A549 (cell line): ENCODE results near the gene EXOSC5.
"Not testable (repeated sequence)": the region's sequence is repeated elsewhere in the genome, so short reads cannot be mapped to it uniquely, and the experiment has no call there.

Experiments
- TF ChIP-seq, protein P1 (sequence below): fragments of >200 bp; sonication (Bioruptor Twin); formaldehyde crosslinking; IDR thresholded peaks from 3 replicates; pipeline ENCODE4 v1.5.1; 2016
- TF ChIP-seq, protein P2 (sequence below): fragments of 250-450 bp; sonication (Bioruptor Pico); IDR thresholded peaks from 2 replicates; pipeline ENCODE4 v1.5.0; 2021; ENCODE audit warnings: mild to moderate bottlenecking, moderate library complexity, borderline replicate concordance

DNA sequence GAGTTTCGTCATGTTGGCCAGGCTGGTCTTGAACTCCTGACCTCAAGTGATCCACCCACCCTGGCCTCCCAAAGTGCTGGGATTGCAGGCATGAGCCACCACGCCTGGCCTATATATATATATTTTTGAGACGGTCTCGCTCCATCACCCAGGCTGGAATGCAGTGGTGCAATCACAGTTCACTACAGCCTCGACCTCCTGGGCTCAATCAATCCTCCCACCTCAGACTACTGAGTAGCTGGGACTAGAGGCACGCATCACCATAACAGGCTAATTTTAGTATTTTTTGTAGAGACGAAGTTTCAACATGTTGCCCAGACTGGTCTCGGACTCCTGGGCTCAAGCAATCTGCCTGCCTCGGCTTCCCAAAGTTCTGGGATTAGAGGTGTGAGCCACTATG lies 50.2 kb downstream of the EXOSC5 start:
- TF ChIP-seq, protein P1, sequence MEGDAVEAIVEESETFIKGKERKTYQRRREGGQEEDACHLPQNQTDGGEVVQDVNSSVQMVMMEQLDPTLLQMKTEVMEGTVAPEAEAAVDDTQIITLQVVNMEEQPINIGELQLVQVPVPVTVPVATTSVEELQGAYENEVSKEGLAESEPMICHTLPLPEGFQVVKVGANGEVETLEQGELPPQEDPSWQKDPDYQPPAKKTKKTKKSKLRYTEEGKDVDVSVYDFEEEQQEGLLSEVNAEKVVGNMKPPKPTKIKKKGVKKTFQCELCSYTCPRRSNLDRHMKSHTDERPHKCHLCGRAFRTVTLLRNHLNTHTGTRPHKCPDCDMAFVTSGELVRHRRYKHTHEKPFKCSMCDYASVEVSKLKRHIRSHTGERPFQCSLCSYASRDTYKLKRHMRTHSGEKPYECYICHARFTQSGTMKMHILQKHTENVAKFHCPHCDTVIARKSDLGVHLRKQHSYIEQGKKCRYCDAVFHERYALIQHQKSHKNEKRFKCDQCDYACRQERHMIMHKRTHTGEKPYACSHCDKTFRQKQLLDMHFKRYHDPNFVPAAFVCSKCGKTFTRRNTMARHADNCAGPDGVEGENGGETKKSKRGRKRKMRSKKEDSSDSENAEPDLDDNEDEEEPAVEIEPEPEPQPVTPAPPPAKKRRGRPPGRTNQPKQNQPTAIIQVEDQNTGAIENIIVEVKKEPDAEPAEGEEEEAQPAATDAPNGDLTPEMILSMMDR: not testable (repeated sequence)
- TF ChIP-seq, protein P2, sequence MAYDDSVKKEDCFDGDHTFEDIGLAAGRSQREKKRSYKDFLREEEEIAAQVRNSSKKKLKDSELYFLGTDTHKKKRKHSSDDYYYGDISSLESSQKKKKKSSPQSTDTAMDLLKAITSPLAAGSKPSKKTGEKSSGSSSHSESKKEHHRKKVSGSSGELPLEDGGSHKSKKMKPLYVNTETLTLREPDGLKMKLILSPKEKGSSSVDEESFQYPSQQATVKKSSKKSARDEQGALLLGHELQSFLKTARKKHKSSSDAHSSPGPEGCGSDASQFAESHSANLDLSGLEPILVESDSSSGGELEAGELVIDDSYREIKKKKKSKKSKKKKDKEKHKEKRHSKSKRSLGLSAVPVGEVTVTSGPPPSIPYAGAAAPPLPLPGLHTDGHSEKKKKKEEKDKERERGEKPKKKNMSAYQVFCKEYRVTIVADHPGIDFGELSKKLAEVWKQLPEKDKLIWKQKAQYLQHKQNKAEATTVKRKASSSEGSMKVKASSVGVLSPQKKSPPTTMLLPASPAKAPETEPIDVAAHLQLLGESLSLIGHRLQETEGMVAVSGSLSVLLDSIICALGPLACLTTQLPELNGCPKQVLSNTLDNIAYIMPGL: not testable (repeated sequence)
